Endometrial microvascular endothelial cells (primary cell): ENCODE results near the gene DHRS12. TPM values are rescaled to one million over a fixed set of nuclear protein-coding genes. Genes with fewer than 3 reads are reported as not detected.

ENCODE experiments used
- in situ Hi-C: cut with HindIII; loops from 2 replicates; pipeline ENCODE4 v1.10.0; 2017; ENCODE audit warnings: low sequenced_read_pairs, low pct_unique_long_range_greater_than_20kb; ENCODE audit errors: inconsistent ontology term
- total RNA-seq: library from RNA; depleted of rRNA; stranded (reverse); fragments of >200 nt; gene quantifications from one replicate; pipeline ENCODE4 v1.2.3, GENCODE V29; 2015; ENCODE audit errors: inconsistent ontology term

The DHRS12 gene
- total RNA-seq, result 2.1 TPM

- in situ Hi-C loops, result no loop called here
Measured at GRCh38 chr13:51803422-51804294, at the start of gene DHRS12. TSS of gene DHRS12 (minus strand) at chr13:51804163. CDS start at chr13:51799659, 4,504 bp downstream.

- in situ Hi-C loops, result no loop called here
Measured at GRCh38 chr13:51849145-51850101, 45.5 kb upstream of the DHRS12 start.

DNA sequence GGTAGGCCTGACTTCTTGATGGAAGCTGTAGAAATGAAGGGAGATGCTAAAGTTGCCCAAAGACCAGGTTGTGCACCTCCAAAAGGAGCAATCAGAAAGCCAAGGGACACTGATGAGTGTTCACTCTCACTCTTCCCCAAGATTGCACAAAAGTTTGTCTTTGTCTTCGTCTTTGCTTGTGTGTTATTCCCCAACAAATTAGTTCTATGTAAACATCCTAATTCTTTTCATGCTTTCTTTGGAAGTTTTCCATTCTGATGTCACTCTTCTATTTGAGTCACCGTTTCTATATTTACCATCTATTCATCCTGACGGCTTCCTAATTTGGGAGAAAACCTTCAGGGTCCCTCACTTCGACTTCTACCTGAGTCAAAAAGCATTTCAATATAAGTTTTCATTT is 44.7 kb upstream of the DHRS12 start:
- in situ Hi-C loops, result no loop called here

GRCh38 chr13:51846756-51847155 is 42.8 kb upstream of the DHRS12 start:
- in situ Hi-C loops, result no loop called here

DNA sequence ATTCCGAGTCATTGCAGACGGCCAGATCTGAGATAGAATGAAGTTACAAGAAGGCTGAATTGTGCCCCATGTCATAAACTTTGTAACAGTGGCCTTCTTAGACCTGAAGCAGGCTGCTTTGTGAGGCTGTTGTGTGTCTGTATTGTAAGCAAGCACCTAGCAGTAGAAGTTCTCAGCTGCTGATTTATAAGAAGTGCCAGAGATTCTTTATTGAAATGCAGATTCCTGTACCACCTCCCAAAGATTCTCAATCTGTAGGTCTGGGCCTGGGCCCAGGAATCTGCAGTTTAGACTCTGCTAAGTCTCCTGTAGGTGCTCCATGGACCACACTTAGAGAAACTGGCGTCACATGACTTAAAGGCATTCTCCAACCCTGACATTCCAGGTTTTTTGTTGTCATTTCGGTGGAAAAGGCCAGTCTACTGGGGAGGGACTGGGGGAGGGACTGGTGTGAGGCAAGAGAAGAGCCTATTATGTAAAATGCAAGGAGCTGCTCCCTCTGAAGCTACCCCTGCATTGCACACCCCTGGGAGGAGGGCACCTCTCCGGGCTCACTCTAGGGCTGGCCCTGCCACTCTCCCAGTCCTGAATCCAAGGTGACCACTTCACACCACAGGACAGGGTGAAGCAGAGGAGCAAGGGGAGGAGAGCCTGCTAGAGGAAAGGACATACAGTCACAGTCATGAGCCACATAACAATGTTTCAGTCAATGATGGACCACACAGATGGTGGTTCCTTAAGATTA is 41.8 kb upstream of the DHRS12 start:
- in situ Hi-C loops, result no loop called here

GRCh38 chr13:51844862-51845573 is 41.1 kb upstream of the DHRS12 start, which contains the start of gene TMEM272:
TSS of gene TMEM272 (minus strand) at chr13:51845177. CDS start at chr13:51838530, 6,647 bp downstream.
- in situ Hi-C loops, result no loop called here

DNA sequence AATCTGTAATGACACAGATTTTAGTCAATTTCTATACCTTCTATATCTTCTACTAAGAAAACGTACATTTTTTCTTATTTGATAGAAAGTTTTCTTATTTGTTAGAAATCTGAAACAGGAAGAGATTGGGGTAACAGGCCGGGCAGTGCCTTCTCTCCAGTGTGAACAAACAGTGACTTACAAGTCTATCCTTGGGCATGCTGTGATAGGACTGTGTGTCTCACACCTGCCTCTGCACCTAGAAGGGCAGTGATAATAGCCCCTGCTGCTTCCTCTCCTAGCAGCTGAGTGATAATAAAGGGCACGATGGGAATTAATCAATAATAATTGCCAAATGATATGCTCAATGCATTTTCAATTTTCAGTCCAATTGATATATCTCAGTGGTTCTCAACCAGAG is 39.6 kb upstream of the DHRS12 start:
- in situ Hi-C loops, result no loop called here

DNA sequence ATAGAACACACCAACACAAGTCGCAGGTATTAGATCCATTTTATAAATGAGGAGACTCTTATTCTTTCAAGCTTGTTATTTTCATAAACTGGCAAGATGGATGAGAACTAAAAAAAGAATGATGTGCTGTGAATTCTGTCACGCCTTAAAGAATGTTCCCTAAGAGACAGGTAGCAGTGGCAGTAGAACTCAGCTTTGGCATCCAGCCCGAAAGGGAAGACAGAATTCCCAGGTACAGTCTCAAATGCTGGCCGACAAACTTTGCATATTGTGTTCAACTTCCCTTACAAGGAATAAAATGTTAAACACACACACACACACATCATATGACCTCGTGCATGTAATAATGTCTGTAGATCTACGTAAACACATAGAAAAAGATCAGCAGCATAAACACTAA is 37.8 kb upstream of the DHRS12 start:
- in situ Hi-C loops, result no loop called here

DNA sequence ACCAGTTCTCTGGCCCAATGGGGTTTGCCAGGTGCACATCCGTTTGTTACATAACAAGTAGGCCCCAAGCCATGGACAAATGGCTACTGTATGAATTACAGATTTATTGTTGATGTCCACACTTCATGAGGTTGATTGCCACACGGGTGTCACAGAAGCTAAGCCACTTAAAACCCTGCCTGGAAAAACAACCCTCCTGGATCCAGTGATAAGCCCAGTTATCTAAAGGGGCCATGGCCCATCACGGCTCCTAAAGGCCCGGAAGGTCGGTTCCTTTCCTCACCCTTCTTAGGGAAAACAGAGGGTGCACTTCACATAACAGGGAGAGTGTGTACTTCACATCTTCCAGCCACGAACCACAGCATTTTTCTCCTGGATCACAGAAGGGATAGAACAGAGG is 37.0 kb upstream of the DHRS12 start:
- in situ Hi-C loops, result no loop called here

DNA sequence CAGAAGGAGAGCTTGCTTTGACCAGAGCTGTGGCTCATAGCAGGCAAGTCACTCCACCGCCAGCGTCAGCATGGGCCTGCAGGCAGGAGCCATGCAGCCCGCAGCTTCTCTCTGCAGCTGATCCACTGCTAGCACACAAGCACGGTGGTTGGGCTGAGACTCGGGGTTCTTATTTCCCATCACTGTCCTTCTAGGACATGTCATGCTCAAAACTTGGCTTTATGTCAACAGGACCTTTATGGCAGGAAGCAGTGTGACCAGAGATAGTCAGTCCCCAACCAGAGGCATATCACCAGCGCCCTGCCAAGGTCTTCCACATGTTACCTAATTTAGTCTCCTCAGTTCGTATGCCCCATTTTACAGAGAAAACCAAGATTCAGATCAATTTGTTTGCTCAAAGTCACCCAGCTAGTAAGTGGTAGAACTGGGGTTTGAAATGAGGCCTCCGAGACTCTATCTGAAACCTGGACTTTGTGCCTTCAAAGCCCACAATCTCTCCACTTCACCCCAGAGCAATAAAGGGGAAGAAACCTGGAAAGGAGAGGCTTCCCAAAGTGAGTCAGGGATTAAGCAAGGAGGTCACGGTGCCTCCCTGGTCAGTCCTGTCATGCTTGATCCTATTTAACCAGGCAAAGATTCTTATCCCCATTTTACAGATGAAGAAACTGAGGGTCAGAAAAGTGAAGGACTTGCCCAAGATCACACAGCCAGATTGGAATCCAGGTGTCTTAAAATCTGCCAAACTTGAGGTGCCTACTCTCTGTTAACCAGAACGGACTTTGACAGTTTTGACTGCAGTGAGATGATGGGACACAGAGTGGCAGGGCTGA is 36.0 kb upstream of the DHRS12 start:
- in situ Hi-C loops, result no loop called here

GRCh38 chr13:51838240-51838846 is 34.4 kb upstream of the DHRS12 start:
- in situ Hi-C loops, result no loop called here

- in situ Hi-C loops, result no loop called here
Measured at GRCh38 chr13:51837016-51837415, 33.1 kb upstream of the DHRS12 start.

- in situ Hi-C loops, result no loop called here
Measured at GRCh38 chr13:51834581-51835171, 30.7 kb upstream of the DHRS12 start.

GRCh38 chr13:51833980-51834379 is 30.0 kb upstream of the DHRS12 start:
- in situ Hi-C loops, result no loop called here

GRCh38 chr13:51832471-51833152 is 28.6 kb upstream of the DHRS12 start:
- in situ Hi-C loops, result no loop called here

- in situ Hi-C loops, result no loop called here
Measured at GRCh38 chr13:51831519-51831918, 27.6 kb upstream of the DHRS12 start.
